BLaER1 treated with 17β-estradiol and CSF1 and Interleukin-3, amounts not matched to agents 10 nM and 100 nM (cell line): ENCODE results near the gene CPZ.

ENCODE experiments used
- H3K27ac ChIP-seq, 11 experiments: shearing (Covaris generic); formaldehyde crosslinking; 2 replicates each; pipeline ENCODE4 v1.8.1; 2022
- H3K27me3 ChIP-seq, 11 experiments: shearing (Covaris generic); formaldehyde crosslinking; 2 replicates each; pipeline ENCODE4 v1.8.1; 2022
- H3K36me3 ChIP-seq, 11 experiments: shearing (Covaris generic); formaldehyde crosslinking; 2 replicates each; pipeline ENCODE4 v1.8.1; 2022
- H3K4me1 ChIP-seq, 10 experiments: shearing (Covaris generic); formaldehyde crosslinking; 2 replicates each; pipeline ENCODE4 v1.8.1; 2022
- H3K4me2 ChIP-seq, 11 experiments: shearing (Covaris generic); formaldehyde crosslinking; 2 replicates each; pipeline ENCODE4 v1.8.1; 2022
- H3K4me3 ChIP-seq, 10 experiments: shearing (Covaris generic); formaldehyde crosslinking; 2 replicates each; pipeline ENCODE4 v1.8.1; 2022
- H3K9ac ChIP-seq, 11 experiments: shearing (Covaris generic); formaldehyde crosslinking; 2 replicates each; pipeline ENCODE4 v1.8.1; 2022
- H3K9me3 ChIP-seq, 11 experiments: shearing (Covaris generic); formaldehyde crosslinking; replicated peaks in 1 of 11; 2 replicates each; pipeline ENCODE4 v1.8.1; 2022
- H4K20me1 ChIP-seq, 11 experiments: shearing (Covaris generic); formaldehyde crosslinking; 2 replicates each; pipeline ENCODE4 v1.8.1; 2022
- Cebpa-rat ChIP-seq, 11 experiments: shearing (Covaris generic); IDR thresholded peaks; 2 replicates each; pipeline ENCODE4 v1.8.1; 2022

Gene CPZ

GRCh38 chr4:8639021-8639420 is 46.5 kb downstream of the CPZ start:
- TF ChIP-seq Cebpa-rat (IDR thresholded peaks at IDR 0.05) = no peak

GRCh38 chr4:8639777-8640720 is 47.5 kb downstream of the CPZ start:
- peak overlapping the region in 8 of 11 experiments; percentile 12 to 73 (median 54); a peak in 14 of 22 replicates for H3K4me2 ChIP-seq
- TF ChIP-seq Cebpa-rat (IDR thresholded peaks at IDR 0.05) = no peak
- H3K9me3 ChIP-seq = no peaks in the 10 kb centered on the region
- no peak overlapping the region for H3K9ac ChIP-seq
- H3K4me1 ChIP-seq = peaks cover 0 to 47% (median 36%) of the 10 kb centered on the region in 10 experiments; a peak in 16 of 20 replicates
- peaks cover 0 to 14% (median 0%) of the 10 kb centered on the region in 11 experiments; a peak in 2 of 22 replicates for H4K20me1 ChIP-seq
- H3K27me3 ChIP-seq = no peaks in the 10 kb centered on the region
- no peak overlapping the region for H3K4me3 ChIP-seq
- no peak overlapping the region for H3K27ac ChIP-seq
- H3K36me3 ChIP-seq = no peaks in the 10 kb centered on the region

More at GRCh38 chr4:8639021-8639420, 46.5 kb downstream of the CPZ start:
- no peak overlapping the region for H3K27ac ChIP-seq
- H3K9me3 ChIP-seq = no peaks in the 10 kb centered on the region
- H4K20me1 ChIP-seq = peaks cover 0 to 3% (median 0%) of the 10 kb centered on the region in 11 experiments; a peak in 2 of 22 replicates
- no peak overlapping the region for H3K4me3 ChIP-seq
- peak overlapping the region; percentile 12 to 68 (median 42); a peak in 18 of 22 replicates for H3K4me2 ChIP-seq
- H3K4me1 ChIP-seq = peaks cover 0 to 47% (median 36%) of the 10 kb centered on the region in 10 experiments; a peak in 16 of 20 replicates
- no peaks in the 10 kb centered on the region for H3K36me3 ChIP-seq
- no peaks in the 10 kb centered on the region for H3K27me3 ChIP-seq
- no peak overlapping the region for H3K9ac ChIP-seq

GRCh38 chr4:8640816-8641215 is 48.3 kb downstream of the CPZ start:
- TF ChIP-seq Cebpa-rat (IDR thresholded peaks at IDR 0.05) = no peak
- Histone ChIP-seq H3K36me3 (no peaks in the 10 kb centered on the region), H4K20me1 (peaks cover 0 to 15% (median 0%) of the 10 kb centered on the region in 11 experiments; a peak in 2 of 22 replicates), H3K4me1 (peaks cover 0 to 47% (median 36%) of the 10 kb centered on the region in 10 experiments; a peak in 16 of 20 replicates), H3K27ac (no peak overlapping the region), H3K4me2 (peak overlapping the region in 4 of 11 experiments; percentile 47 to 73 (median 54); a peak in 7 of 22 replicates), H3K27me3 (no peaks in the 10 kb centered on the region), H3K9me3 (no peaks in the 10 kb centered on the region), H3K9ac (no peak overlapping the region), H3K4me3 (no peak overlapping the region)

GRCh38 chr4:8641256-8641655 is 48.7 kb downstream of the CPZ start:
- no peaks in the 10 kb centered on the region for H3K9me3 ChIP-seq
- no peak overlapping the region for H3K27ac ChIP-seq
- H4K20me1 ChIP-seq = peaks cover 0 to 15% (median 0%) of the 10 kb centered on the region in 11 experiments; a peak in 2 of 22 replicates
- no peak overlapping the region for H3K9ac ChIP-seq
- no peaks in the 10 kb centered on the region for H3K27me3 ChIP-seq
- H3K36me3 ChIP-seq = no peaks in the 10 kb centered on the region
- no peak overlapping the region for H3K4me3 ChIP-seq
- TF ChIP-seq Cebpa-rat (IDR thresholded peaks at IDR 0.05) = no peak
- H3K4me2 ChIP-seq = no peak overlapping the region
- peaks cover 0 to 47% (median 36%) of the 10 kb centered on the region in 10 experiments; a peak in 16 of 20 replicates for H3K4me1 ChIP-seq

GRCh38 chr4:8641931-8642650 is 49.5 kb downstream of the CPZ start:
- Histone ChIP-seq H4K20me1 (peaks cover 0 to 15% (median 0%) of the 10 kb centered on the region in 11 experiments; a peak in 2 of 22 replicates), H3K4me1 (peaks cover 0 to 47% (median 36%) of the 10 kb centered on the region in 10 experiments; a peak in 16 of 20 replicates), H3K4me3 (no peak overlapping the region), H3K4me2 (peak overlapping the region in 1 of 11 experiments; percentile 17; a peak in 2 of 22 replicates), H3K9ac (no peak overlapping the region), H3K27me3 (no peaks in the 10 kb centered on the region), H3K9me3 (no peaks in the 10 kb centered on the region), H3K27ac (no peak overlapping the region), H3K36me3 (no peaks in the 10 kb centered on the region)
- no peak for TF ChIP-seq Cebpa-rat (IDR thresholded peaks at IDR 0.05)

- H3K4me3 ChIP-seq = no peak overlapping the region
- H3K4me2 ChIP-seq = peak overlapping the region in 8 of 11 experiments; percentile 15 to 62 (median 40); a peak in 12 of 22 replicates
- no peaks in the 10 kb centered on the region for H3K36me3 ChIP-seq
- TF ChIP-seq Cebpa-rat (IDR thresholded peaks at IDR 0.05) = no peak
- H3K4me1 ChIP-seq = peaks cover 0 to 43% (median 33%) of the 10 kb centered on the region in 10 experiments; a peak in 16 of 20 replicates
- no peak overlapping the region for H3K9ac ChIP-seq
- H3K27ac ChIP-seq = no peak overlapping the region
- H3K9me3 ChIP-seq = no peaks in the 10 kb centered on the region
- H4K20me1 ChIP-seq = peaks cover 0 to 15% (median 0%) of the 10 kb centered on the region in 11 experiments; a peak in 2 of 22 replicates
- H3K27me3 ChIP-seq = no peaks in the 10 kb centered on the region
Observed at GRCh38 chr4:8642651-8643321, 50.2 kb downstream of the CPZ start.

GRCh38 chr4:8643441-8643840 is 50.9 kb downstream of the CPZ start:
- no peak overlapping the region for H3K9ac ChIP-seq
- peaks cover 0 to 36% (median 29%) of the 10 kb centered on the region in 10 experiments; a peak in 16 of 20 replicates for H3K4me1 ChIP-seq
- no peaks in the 10 kb centered on the region for H3K9me3 ChIP-seq
- no peaks in the 10 kb centered on the region for H3K36me3 ChIP-seq
- TF ChIP-seq Cebpa-rat (IDR thresholded peaks at IDR 0.05) = no peak
- peak overlapping the region in 8 of 11 experiments; percentile 12 to 62 (median 40); a peak in 12 of 22 replicates for H3K4me2 ChIP-seq
- no peaks in the 10 kb centered on the region for H3K27me3 ChIP-seq
- H3K4me3 ChIP-seq = no peak overlapping the region
- H4K20me1 ChIP-seq = peaks cover 0 to 15% (median 0%) of the 10 kb centered on the region in 11 experiments; a peak in 3 of 22 replicates
- no peak overlapping the region for H3K27ac ChIP-seq

GRCh38 chr4:8643986-8644385 is 51.4 kb downstream of the CPZ start:
- no peaks in the 10 kb centered on the region for H3K36me3 ChIP-seq

More at GRCh38 chr4:8643986-8644385, 51.4 kb downstream of the CPZ start:
- Histone ChIP-seq H3K4me1 (peaks cover 0 to 31% (median 23%) of the 10 kb centered on the region in 10 experiments; a peak in 16 of 20 replicates), H3K9ac (no peak overlapping the region), H3K27me3 (no peaks in the 10 kb centered on the region), H3K27ac (no peak overlapping the region), H3K9me3 (no peaks in the 10 kb centered on the region), H3K4me3 (no peak overlapping the region), H4K20me1 (peaks cover 0 to 15% (median 0%) of the 10 kb centered on the region in 11 experiments; a peak in 3 of 22 replicates), H3K4me2 (no peak overlapping the region)
- TF ChIP-seq Cebpa-rat (IDR thresholded peaks at IDR 0.05) = no peak
